ENCODE results near the gene GOLGA8J.
"Not testable (repeated sequence)": the region's sequence is repeated elsewhere in the genome, so short reads cannot be mapped to it uniquely, and the experiment has no call there.

Gene GOLGA8J

DNA sequence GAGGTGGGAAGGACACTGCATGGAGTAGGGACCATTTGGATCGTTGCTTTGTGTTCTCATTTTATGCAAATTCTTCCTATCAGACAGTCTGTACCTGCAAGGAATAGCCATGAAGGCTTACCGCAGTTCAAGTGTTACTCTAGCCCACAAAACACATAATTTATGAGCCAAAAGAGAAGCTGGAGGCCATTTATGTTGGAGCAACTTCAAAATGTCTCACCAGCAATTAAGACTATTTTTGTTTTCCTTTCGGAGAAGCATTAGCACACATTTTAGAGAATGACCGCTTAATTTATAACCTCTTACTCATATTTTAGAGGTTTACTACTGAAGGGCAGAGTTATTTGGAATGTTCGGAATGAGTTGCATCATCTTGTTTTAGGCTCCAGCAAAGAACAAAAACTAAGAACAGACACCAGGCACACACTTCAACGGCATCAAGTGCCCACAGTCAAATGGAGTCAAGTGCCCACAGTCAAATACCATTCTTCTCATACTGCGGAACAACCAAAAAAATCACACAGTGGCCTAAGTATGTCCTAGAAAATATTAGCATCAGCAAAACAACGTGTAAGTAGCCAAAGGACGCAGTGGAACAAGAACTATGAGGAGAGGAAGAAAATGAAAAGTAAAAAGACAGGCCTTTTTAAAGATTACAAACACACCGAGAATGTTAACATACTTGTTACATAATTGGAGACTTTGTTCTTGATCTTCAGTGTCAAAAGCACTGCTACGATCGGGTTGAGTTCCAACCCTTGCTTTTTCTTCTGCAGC lies 17.5 kb upstream of the GOLGA8J start:
- Histone ChIP-seq H3K36me3 (ENCODE audit: low read length) (no peaks in the 10 kb centered on the region), H3K4me3 (ENCODE audit: insufficient read depth, low read length, poor library complexity, severe bottlenecking) (no peak overlapping the region), H3K27me3 (ENCODE audit: low read length) (no peaks in the 10 kb centered on the region), H3K4me2 (ENCODE audit: low read depth, low read length, poor library complexity, severe bottlenecking) (no peak overlapping the region), H4K20me1 (ENCODE audit: low read depth, low read length) (no peaks in the 10 kb centered on the region), H3K79me2 (ENCODE audit: insufficient read depth, low read length) (no peaks in the 10 kb centered on the region), H2AFZ (ENCODE audit: low read depth, low read length, severe bottlenecking) (no peak overlapping the region), H3K9ac (ENCODE audit: low read length) (no peak overlapping the region), H3K9me2 (replicated peaks; ENCODE audit: insufficient read depth, low read length) (no peaks in the 10 kb centered on the region), H3K9me3 (ENCODE audit: insufficient read depth, low read length) (no peaks in the 10 kb centered on the region), H3K27ac (ENCODE audit: low read depth, low read length) (no peak overlapping the region), H3F3A (ENCODE audit: insufficient read depth) (no peaks in the 10 kb centered on the region)
- no peak for TF ChIP-seq EZH2phosphoT487 (conservative IDR thresholded peaks at IDR 0.05; ENCODE audit: low read length)
- TF ChIP-seq, protein P1, sequence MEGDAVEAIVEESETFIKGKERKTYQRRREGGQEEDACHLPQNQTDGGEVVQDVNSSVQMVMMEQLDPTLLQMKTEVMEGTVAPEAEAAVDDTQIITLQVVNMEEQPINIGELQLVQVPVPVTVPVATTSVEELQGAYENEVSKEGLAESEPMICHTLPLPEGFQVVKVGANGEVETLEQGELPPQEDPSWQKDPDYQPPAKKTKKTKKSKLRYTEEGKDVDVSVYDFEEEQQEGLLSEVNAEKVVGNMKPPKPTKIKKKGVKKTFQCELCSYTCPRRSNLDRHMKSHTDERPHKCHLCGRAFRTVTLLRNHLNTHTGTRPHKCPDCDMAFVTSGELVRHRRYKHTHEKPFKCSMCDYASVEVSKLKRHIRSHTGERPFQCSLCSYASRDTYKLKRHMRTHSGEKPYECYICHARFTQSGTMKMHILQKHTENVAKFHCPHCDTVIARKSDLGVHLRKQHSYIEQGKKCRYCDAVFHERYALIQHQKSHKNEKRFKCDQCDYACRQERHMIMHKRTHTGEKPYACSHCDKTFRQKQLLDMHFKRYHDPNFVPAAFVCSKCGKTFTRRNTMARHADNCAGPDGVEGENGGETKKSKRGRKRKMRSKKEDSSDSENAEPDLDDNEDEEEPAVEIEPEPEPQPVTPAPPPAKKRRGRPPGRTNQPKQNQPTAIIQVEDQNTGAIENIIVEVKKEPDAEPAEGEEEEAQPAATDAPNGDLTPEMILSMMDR (IDR thresholded peaks at IDR 0.05; ENCODE audit: insufficient read depth, low read length, poor library complexity, severe bottlenecking), result no peak

- Histone ChIP-seq H3K9ac (ENCODE audit: low read length) (no peak overlapping the region), H3K9me3 (ENCODE audit: insufficient read depth, low read length) (no peaks in the 10 kb centered on the region), H3K27ac (ENCODE audit: low read depth, low read length) (no peak overlapping the region), H4K20me1 (ENCODE audit: low read depth, low read length) (no peaks in the 10 kb centered on the region), H3K4me3 (ENCODE audit: insufficient read depth, low read length, poor library complexity, severe bottlenecking) (no peak overlapping the region), H3K4me2 (ENCODE audit: low read depth, low read length, poor library complexity, severe bottlenecking) (no peak overlapping the region), H3K9me2 (replicated peaks; ENCODE audit: insufficient read depth, low read length) (no peaks in the 10 kb centered on the region), H3K27me3 (ENCODE audit: low read length) (no peaks in the 10 kb centered on the region), H3K36me3 (ENCODE audit: low read length) (no peaks in the 10 kb centered on the region), H3F3A (ENCODE audit: insufficient read depth) (no peaks in the 10 kb centered on the region), H2AFZ (ENCODE audit: low read depth, low read length, severe bottlenecking) (no peak overlapping the region), H3K79me2 (ENCODE audit: insufficient read depth, low read length) (no peaks in the 10 kb centered on the region)
- TF ChIP-seq EZH2phosphoT487 (conservative IDR thresholded peaks at IDR 0.05; ENCODE audit: low read length), result no peak
Observed at GRCh38 chr15:30068326-30068725, 14.4 kb upstream of the GOLGA8J start.

- Histone ChIP-seq H3K79me2 (ENCODE audit: insufficient read depth, low read length) (no peaks in the 10 kb centered on the region), H3K4me2 (ENCODE audit: low read depth, low read length, poor library complexity, severe bottlenecking) (no peak overlapping the region), H3K9me2 (replicated peaks; ENCODE audit: insufficient read depth, low read length) (no peaks in the 10 kb centered on the region), H3F3A (ENCODE audit: insufficient read depth) (no peaks in the 10 kb centered on the region), H4K20me1 (ENCODE audit: low read depth, low read length) (no peaks in the 10 kb centered on the region), H3K27me3 (ENCODE audit: low read length) (no peaks in the 10 kb centered on the region), H3K36me3 (ENCODE audit: low read length) (no peaks in the 10 kb centered on the region), H3K4me3 (ENCODE audit: insufficient read depth, low read length, poor library complexity, severe bottlenecking) (no peak overlapping the region), H2AFZ (ENCODE audit: low read depth, low read length, severe bottlenecking) (no peak overlapping the region), H3K9me3 (ENCODE audit: insufficient read depth, low read length) (no peaks in the 10 kb centered on the region), H3K27ac (ENCODE audit: low read depth, low read length) (no peak overlapping the region), H3K9ac (ENCODE audit: low read length) (no peak overlapping the region)
- TF ChIP-seq, protein P1 (IDR thresholded peaks at IDR 0.05; ENCODE audit: insufficient read depth, low read length, poor library complexity, severe bottlenecking), result no peak
- no peak for TF ChIP-seq EZH2phosphoT487 (conservative IDR thresholded peaks at IDR 0.05; ENCODE audit: low read length)
Observed at GRCh38 chr15:30072630-30073029, 10.1 kb upstream of the GOLGA8J start.

GRCh38 chr15:30073915-30074314 lies 8.8 kb upstream of the GOLGA8J start:
- H3K9me3 ChIP-seq (ENCODE audit: insufficient read depth, low read length), result no peaks in the 10 kb centered on the region
- no peak overlapping the region for H2AFZ ChIP-seq (ENCODE audit: low read depth, low read length, severe bottlenecking)
- TF ChIP-seq, protein P1 (IDR thresholded peaks at IDR 0.05; ENCODE audit: insufficient read depth, low read length, poor library complexity, severe bottlenecking), result no peak
- TF ChIP-seq EZH2phosphoT487 (conservative IDR thresholded peaks at IDR 0.05; ENCODE audit: low read length), result no peak
- no peak overlapping the region for H3K27ac ChIP-seq (ENCODE audit: low read depth, low read length)
- no peak overlapping the region for H3K4me2 ChIP-seq (ENCODE audit: low read depth, low read length, poor library complexity, severe bottlenecking)
- no peaks in the 10 kb centered on the region for H3K27me3 ChIP-seq (ENCODE audit: low read length)
- no peaks in the 10 kb centered on the region for H3K36me3 ChIP-seq (ENCODE audit: low read length)
- no peak overlapping the region for H3K4me3 ChIP-seq (ENCODE audit: insufficient read depth, low read length, poor library complexity, severe bottlenecking)
- no peaks in the 10 kb centered on the region for H4K20me1 ChIP-seq (ENCODE audit: low read depth, low read length)
- H3K9me2 ChIP-seq (replicated peaks; ENCODE audit: insufficient read depth, low read length), result no peaks in the 10 kb centered on the region
- H3F3A ChIP-seq (ENCODE audit: insufficient read depth), result no peaks in the 10 kb centered on the region
- H3K9ac ChIP-seq (ENCODE audit: low read length), result no peak overlapping the region
- no peaks in the 10 kb centered on the region for H3K79me2 ChIP-seq (ENCODE audit: insufficient read depth, low read length)

DNA sequence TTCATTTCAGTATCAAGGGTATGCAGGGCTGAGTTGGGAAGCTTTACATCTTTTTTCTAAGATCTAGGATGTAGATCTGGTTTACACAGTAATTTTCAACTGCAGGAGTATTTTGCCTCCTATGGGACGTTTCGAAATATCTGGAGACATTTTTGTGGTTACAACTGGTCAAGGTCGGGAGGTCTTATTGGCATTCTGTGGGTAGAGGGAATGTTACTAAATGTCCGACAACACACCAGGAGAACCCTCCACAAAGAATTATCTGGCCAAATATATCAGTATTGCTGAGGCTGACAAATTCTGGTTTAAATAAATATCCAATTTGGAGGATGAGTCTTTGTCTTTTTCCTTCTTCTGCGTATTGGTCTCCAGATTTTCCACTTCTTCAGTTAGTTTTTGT lies 1.9 kb upstream of the GOLGA8J start:
- H3K4me2 ChIP-seq (ENCODE audit: low read depth, low read length, poor library complexity, severe bottlenecking); H3F3A ChIP-seq (ENCODE audit: insufficient read depth); H4K20me1 ChIP-seq (ENCODE audit: low read depth, low read length); H3K79me2 ChIP-seq (ENCODE audit: insufficient read depth, low read length); H3K27ac ChIP-seq (ENCODE audit: low read depth, low read length); H3K9ac ChIP-seq (ENCODE audit: low read length); H3K9me3 ChIP-seq (ENCODE audit: insufficient read depth, low read length); H3K27me3 ChIP-seq (ENCODE audit: low read length); H3K9me2 ChIP-seq (replicated peaks; ENCODE audit: insufficient read depth, low read length); H2AFZ ChIP-seq (ENCODE audit: low read depth, low read length, severe bottlenecking); H3K36me3 ChIP-seq (ENCODE audit: low read length); H3K4me3 ChIP-seq (ENCODE audit: insufficient read depth, low read length, poor library complexity, severe bottlenecking): not testable (repeated sequence)

All from SU-DHL-6 (cell line).